ENCODE data around the gene PLCG2.
"Not testable (repeated sequence)": the region's sequence is repeated elsewhere in the genome, so short reads cannot be mapped to it uniquely, and the experiment has no call there.

PLCG2 gene

GRCh38 chr16:81786868-81787267, 7.8 kb downstream of the PLCG2 start:
- in situ Hi-C loops (cut with MboI; ENCODE audit: low sequenced_read_pairs), result no loop called here

GRCh38 chr16:81787659-81788058, 8.6 kb downstream of the PLCG2 start:
- in situ Hi-C loops (cut with MboI; ENCODE audit: low sequenced_read_pairs), result no loop called here

GRCh38 chr16:81790277-81790676, 11.2 kb downstream of the PLCG2 start:
- in situ Hi-C loops (cut with MboI; ENCODE audit: low sequenced_read_pairs), result no loop called here

GRCh38 chr16:81790830-81791435, 11.8 kb downstream of the PLCG2 start:
- in situ Hi-C loops (cut with MboI; ENCODE audit: low sequenced_read_pairs), result no loop called here

GRCh38 chr16:81792828-81793227, 13.7 kb downstream of the PLCG2 start:
- in situ Hi-C loops (cut with MboI; ENCODE audit: low sequenced_read_pairs), result no loop called here

- in situ Hi-C loops (cut with MboI; ENCODE audit: low sequenced_read_pairs), result no loop called here
Observed at GRCh38 chr16:81795193-81795592, 16.1 kb downstream of the PLCG2 start.

- in situ Hi-C loops (cut with MboI; ENCODE audit: low sequenced_read_pairs), result no loop called here
Observed at GRCh38 chr16:81796035-81796434, 16.9 kb downstream of the PLCG2 start.

GRCh38 chr16:81796583-81797346, 17.7 kb downstream of the PLCG2 start:
- in situ Hi-C loops (cut with MboI; ENCODE audit: low sequenced_read_pairs), result no loop called here

GRCh38 chr16:81797443-81797842, 18.4 kb downstream of the PLCG2 start:
- in situ Hi-C loops (cut with MboI; ENCODE audit: low sequenced_read_pairs), result no loop called here

- in situ Hi-C loops (cut with MboI; ENCODE audit: low sequenced_read_pairs), result no loop called here
Observed at GRCh38 chr16:81798311-81799137, 19.4 kb downstream of the PLCG2 start.

- in situ Hi-C loops (cut with MboI; ENCODE audit: low sequenced_read_pairs), result no loop called here
Observed at GRCh38 chr16:81799138-81799504, 20.0 kb downstream of the PLCG2 start.

GRCh38 chr16:81801724-81802123, 22.6 kb downstream of the PLCG2 start:
- in situ Hi-C loops (cut with MboI; ENCODE audit: low sequenced_read_pairs), result not testable (repeated sequence)

GRCh38 chr16:81803332-81803731, 24.2 kb downstream of the PLCG2 start:
- in situ Hi-C loops (cut with MboI; ENCODE audit: low sequenced_read_pairs), result no loop called here

GRCh38 chr16:81804134-81804610, 25.1 kb downstream of the PLCG2 start:
- in situ Hi-C loops (cut with MboI; ENCODE audit: low sequenced_read_pairs), result no loop called here

GRCh38 chr16:81806696-81807095, 27.6 kb downstream of the PLCG2 start:
- in situ Hi-C loops (cut with MboI; ENCODE audit: low sequenced_read_pairs), result no loop called here

GRCh38 chr16:81807767-81808358, 28.8 kb downstream of the PLCG2 start:
- in situ Hi-C loops (cut with MboI; ENCODE audit: low sequenced_read_pairs), result no loop called here

GRCh38 chr16:81808933-81809480, 29.9 kb downstream of the PLCG2 start:
- in situ Hi-C loops (cut with MboI; ENCODE audit: low sequenced_read_pairs), result no loop called here

- in situ Hi-C loops (cut with MboI; ENCODE audit: low sequenced_read_pairs), result no loop called here
Observed at GRCh38 chr16:81809567-81809966, 30.5 kb downstream of the PLCG2 start.

- in situ Hi-C loops (cut with MboI; ENCODE audit: low sequenced_read_pairs), result no loop called here
Observed at GRCh38 chr16:81810361-81810760, 31.3 kb downstream of the PLCG2 start.

- in situ Hi-C loops (cut with MboI; ENCODE audit: low sequenced_read_pairs), result no loop called here
Observed at GRCh38 chr16:81810894-81811538, 31.9 kb downstream of the PLCG2 start.

Measured in hTERT RPE-1 (cell line).